ENCODE measurements around the gene ASXL1.
"Not testable (repeated sequence)": the region's sequence is repeated elsewhere in the genome, so short reads cannot be mapped to it uniquely, and the experiment has no call there.

ASXL1 gene

DNA sequence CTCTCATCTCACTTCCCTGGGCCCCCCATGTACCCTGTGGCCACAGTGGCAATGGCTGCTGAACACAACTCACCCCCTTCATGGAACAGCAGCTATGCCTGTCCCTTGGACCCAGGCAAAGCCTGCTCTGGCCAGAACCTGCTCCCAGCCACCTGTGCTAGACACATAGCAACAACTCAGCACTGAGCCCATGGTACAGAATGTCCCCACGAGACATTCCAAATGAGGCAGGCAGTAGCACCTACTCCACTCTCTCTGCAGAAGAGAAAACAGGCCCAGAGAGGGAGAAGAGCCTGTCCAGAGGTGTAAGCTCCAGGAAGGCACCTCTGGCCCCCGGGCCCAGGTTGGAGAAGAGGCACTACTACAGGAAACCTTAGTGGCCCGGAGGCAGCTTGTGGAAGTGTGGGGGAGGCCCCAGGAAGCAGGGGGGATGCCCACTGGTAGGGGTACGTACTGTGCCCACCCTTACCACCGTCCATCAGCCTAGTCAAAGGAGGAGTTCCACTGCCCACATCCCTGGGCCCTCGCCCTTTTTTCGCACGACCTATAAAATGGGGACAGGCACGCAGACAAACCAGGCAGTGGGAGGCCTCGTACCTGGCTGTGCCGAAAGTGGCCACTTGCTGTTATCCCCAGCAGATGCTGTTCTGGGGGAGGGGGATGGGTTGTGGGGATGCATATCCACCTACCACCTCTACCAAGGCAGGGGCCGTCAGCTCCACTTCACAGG is 97.2 kb downstream of the ASXL1 start:
- no peak for DNase-seq

DNA sequence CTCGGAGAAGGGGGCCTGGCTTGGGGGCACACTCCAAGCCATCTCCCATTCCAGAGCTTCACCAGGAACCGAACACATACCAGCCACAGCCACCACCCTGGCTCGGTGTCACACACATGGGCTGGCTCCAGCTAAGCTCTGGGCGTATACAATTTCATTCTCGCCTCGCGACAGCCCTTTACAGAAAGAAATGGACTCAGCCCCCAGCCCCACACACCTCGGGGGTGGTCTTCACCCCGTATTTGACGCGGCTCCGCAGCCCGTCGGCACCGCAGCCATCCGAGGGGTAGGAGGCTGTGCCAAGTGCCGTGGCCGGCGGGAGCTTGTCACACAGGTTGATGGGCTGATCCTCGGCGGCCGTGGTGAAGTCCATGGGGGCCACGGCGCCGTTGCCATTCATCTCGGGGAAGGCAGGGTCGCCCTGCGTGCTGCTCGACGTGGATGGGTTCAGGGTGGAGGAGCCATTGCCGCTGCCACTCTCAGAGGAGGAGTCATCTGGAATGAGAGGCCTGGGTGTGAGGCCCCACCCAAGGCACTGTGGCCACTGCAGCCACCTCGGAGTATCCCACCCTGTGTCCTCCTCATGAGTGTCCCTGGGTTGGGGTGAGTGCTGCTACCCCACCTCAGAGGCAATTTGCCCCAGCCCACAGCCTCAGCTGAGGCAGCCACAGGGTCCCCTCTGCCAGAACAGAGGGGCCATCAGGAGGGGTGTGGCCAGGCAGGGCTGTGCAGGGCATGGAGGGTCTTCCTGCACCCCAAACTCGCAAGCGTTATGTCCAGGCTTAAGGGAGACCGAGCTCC is 98.0 kb downstream of the ASXL1 start:
- no peak for DNase-seq

DNA sequence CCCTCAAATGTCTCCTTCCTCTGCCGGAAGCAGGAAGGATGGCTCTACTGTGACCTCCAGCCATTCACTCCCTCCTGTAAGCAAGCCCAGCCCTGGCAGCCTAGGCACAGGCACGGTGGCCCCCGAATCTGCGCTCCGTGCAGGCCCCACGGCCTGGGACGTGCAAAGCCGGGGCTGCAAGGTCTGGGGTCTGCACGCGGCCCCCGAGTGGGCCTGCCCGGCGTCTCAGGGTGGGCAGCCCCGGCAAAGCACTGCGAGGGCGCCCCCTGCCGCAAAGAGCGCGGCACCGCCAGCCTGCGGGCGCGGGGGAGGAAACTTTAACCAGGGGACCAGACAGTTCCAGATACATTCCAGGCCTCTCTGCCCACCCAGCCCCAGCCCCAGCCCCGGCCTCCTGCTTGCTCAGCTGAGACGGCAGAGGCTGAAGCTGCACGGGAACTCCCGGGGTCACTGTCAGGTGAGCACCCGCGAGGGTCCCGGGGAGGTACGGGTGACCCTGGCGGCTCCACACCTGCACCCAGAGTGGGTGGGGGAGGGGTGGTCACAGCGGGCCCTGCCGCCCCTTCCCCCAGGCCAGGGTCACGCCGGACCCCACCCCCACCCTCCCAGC is 98.8 kb downstream of the ASXL1 start:
- no peak for DNase-seq

DNA sequence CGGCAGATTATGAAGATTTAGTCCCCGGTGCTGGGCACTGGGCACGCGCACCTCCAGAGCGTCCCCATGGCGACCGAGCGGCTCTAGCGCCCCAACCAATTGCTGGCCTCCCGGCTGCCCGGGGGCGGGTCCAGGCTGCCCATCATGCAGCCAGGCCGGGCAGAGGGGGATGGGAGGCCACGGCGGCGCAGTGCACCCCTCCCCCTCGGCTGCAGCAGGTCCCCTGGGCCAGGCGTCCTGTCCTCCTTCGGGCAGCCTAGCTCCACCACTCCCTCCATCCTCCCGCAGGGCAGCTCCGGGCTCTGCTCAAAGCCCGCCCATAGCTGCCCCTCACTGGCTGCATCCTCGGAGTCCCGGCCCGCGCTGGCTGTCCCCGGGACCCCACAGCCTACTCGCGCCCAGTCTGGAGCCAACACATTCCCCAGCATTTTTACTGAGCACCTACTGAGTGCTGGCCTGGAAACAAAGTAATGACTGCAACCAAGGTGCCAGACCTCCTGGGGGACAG is 99.4 kb downstream of the ASXL1 start:
- DNase-seq: no peak

DNA sequence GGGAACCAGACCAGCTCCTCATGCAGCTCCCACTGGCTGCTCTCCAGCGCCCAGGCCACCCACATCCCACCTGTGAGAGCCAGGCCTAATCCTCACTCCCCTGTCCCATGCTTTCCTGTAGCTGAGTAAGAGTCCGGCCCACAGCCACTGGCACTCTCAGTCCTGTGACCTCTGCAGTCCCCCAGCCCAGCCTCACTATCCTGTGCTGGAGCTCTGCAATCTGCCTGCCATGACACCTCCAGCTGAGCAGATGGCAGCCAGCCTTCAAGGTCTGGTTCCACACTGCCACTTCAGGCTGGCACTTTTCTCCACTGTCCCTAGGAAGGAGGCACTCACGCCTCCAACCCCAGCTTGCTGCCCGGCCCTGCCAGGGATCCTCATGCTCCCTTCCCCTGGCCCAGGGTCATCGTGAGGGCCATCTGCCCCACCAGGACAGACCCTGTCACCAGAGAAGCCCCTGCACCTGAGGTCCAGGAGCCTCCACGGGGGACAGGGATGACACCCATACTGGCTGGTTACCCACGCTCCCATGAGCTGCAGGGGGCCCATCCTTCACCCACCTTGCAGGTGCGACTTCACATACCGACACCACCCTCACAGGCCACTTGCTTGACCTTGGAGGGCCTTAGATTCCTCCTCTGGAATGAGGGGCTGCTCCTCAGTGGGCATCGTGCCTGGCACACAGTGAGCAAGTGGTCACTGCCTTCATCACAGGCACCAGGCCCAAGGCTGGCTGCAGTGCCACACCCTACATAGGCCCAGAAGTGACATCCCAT is 100.1 kb downstream of the ASXL1 start:
- DNase-seq: no peak

DNA sequence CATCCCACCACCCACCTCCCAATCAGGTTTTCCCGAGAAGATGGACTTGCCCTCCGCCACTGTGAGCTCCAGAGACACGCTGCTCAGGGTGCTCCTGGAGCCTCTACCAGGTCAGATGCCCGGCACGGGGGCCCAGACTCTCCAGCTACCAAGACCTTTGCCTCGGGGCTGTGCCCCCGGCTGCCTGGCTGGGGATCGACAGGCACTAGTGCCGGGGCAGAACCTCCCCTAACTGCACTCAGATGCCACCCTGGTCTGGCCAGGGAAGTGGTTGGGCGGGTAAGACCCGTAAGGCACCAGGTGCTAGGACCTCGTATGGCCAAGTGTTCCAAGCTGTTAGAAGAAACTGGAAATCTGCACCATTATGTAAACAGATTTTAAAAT is 100.7 kb downstream of the ASXL1 start:
- DNase-seq: no peak

DNA sequence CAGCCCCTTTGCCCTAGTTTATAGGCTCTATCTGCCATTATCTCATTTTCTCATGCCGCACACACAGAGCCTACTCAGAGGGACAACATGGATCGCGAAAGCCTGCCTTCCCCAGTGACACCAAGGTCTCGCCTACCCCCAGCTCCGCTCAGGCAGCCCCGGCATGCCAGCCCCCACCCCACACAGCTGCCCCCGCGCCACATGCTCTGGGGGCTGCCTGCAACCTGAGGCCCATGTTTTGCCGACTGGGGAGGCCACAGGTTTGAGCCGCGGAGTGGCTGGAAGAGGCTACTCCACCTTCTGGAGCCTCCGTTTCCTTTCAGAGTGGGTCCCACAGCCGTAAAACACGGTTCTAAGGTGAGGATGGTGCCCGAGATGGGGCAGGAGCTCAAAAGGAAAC is 102.1 kb downstream of the ASXL1 start:
- DNase-seq: no peak

DNA sequence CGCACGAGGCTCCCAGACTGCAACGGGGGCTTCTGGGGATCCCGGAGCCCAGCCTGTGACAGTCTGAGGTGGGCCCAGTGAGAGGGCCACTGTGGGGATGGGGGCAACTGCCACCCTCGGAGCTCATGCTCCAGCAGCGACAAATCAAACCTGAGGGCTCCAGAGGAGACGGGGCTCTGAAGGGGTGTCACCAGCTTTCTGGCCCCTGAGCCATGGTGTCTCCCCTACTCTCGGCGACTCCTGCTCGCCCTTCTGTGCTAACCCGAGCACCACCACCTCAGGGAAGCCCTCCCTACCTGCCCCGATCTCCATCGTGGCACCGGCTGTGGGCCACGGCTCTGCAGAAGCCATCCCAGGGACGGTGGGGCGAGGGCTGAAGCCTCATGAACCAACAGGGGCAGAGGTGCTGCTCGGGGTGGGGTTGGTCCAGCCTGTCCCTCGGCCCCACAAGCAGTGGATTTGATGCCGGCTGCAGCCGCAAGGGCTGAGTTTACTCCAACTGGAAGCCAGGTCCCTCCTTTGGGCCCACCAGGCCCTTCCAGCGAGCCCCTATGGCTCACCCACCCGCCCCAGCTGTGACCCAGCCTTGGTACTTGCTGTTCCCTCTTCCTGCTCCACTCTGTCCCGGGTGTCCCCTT is 102.7 kb downstream of the ASXL1 start:
- no peak for DNase-seq

DNA sequence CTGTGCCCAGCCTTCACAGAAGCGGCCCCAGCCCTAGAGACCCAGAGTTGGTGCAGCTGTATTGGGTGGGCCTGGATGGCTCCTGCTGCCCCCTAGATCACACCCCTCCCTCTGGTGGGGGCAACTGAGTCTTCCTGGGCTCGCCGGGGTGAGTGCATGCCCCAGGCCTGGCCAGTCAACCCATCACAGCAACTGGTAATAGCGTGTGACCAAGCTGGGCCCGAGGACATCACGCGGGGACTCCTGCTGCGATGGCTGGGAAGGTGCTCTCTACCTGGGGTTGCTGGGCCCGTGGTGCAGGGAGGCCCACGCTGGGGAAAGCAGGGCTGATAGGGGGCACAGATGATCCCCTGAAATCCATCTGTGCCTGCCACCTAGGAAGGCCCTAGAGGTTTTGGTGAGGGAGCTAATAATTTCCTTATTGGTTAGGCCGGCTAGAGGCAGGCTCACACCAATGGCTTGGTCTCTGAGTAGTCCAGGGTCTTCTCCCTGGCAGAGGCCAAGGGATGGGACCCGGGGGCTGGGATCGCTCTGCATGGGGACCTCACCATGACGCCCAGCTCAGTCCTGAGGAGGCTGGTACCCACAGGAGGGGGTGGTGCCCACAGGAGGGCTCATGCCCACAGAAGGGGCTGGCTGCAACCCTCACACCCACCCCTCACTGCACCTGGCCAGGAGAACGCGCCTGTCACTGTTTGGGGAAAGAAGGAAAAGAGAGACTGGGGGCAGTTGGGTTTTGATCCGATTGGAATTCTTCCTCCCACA is 103.9 kb downstream of the ASXL1 start:
- DNase-seq: no peak

DNA sequence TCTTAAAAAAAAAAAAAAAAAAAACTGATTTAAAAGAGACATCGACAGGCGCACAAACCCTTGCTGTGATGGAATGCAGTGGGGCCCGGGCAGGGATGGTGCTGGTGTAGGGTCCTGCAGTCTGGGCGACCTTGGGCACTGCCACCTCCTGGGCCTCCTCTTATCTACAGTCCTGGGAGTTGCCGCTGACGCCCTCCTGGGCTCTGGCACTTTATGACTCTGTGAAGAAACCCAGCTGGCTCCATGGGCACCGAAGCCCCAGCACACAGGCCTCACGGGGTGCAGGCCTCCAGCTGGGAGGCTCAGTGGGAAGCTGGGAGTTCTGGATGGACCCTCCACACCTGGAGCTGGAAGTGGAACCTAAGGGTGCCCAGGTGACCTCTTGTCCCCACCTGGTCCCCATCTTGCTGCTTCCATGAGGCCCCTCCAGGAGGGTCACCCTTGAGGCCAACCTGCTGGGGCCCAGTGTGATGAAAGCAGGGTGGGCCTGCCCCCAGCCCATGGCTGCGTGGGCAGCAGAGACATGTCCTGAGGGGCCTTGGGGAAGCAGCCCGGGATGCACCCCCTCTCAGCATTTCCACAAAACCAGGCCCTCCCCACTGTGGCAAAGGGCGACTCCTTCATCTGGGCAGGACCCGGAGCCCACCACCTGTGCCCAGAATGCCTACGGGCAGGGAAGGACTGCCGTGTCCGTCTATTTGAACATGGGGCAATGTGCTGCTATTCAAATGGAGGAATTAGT is 104.9 kb downstream of the ASXL1 start:
- DNase-seq: no peak

DNA sequence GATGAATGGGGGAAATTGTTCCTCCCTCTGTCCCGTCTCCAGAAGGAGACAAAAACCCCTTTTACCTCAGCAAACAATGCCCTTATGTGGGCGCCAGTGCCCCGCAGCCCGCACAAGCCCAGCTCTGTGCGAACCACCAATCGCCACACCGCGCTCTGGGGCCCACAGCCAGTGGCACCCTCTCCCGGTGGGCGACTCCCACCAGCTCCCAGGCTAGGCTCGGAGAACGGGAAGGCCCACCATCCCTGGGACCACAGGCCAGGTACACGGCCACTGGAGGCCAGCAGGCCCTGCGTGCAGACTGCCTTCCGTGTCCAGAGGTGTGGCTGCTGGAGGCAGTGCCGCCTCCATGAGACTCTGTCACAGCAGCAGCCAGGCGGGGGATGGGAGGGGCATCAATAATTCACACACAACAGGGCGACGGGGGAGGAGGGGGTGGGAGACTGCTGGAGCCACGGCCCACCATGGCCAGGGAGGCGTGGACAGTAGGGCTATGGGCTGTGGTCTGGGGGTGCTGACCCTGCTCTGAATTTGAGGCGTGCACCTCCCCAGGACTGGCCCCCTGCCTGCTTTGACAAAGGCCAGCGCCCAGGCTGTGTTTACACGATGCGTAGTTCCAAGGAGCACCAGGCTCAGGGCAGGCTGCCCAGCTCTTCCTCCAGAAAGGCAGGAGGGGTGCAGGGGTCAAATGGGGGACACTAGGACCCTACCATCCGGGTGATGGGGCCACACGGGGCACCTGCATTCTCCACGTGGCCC is 105.7 kb downstream of the ASXL1 start:
- no peak for DNase-seq

DNA sequence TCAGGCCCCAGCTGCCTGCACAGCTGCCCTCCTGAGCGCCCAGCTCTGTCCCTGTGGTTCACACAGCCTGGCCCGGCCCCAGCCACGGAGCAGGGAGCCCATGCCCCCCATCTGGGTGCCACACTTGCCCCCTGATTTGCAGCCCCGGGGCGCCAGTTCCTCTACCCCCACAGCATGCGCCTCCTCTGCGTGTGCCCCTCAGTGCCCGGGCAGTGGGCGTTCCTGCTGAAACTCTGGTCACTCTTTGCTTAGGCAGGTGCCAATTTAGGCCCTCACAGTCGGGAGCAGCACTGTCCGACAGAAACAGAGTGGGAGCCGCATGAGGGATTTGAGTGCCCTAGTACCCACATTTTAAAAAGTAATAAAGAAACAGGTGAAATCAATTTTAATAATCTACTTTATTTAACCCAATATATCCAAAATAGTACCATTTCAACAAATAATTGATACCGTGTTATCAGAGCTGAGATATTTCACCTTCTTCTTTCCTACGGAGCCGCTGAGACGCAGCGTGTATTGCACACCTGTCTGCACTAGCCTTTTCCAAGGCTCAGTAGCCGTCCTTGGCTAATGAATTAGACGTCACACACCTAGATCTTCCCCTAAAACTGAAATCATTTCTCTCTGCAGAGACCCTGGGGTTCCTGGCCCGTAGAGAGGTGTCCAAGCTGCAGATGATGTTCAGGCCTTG is 106.4 kb downstream of the ASXL1 start:
- DNase-seq: no peak

DNA sequence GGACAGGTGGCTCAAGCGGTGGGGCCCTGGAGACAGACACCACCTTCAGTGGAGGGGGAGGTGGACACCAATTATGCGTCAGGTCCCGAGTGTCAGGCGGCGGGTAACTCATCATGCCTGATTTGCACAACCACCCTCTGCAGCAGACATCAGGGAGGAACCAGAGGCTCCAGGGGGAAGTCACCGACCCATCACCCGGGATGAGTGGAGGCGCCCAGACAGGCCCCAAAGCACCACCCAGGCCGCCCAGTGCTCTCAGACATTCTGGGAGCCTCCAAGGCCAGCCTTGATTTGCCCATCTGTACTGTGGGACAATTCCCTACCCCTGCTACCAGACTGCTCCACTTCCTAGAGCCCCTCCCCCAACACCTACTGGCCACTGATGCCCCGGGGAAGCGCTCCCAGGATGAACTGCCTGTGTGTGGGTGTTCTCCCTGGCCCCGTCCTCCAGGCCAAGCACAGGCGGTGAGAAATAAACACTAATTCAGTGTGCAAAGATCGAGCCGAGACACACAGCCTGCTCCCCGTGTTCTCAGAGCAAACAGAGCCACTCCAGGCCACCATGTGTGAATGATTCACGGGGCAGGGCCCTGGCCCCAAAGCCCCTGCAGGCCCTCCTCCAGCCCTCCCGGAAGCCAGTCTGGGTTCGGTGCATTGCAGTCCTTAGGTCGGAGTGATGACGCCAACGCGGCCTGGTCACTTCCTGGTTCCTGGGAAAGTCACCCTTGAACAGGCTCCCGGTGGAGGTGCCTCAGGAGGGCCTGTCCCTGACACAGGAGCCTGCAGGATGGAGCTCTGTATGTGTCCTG is 107.2 kb downstream of the ASXL1 start:
- no peak for DNase-seq

DNA sequence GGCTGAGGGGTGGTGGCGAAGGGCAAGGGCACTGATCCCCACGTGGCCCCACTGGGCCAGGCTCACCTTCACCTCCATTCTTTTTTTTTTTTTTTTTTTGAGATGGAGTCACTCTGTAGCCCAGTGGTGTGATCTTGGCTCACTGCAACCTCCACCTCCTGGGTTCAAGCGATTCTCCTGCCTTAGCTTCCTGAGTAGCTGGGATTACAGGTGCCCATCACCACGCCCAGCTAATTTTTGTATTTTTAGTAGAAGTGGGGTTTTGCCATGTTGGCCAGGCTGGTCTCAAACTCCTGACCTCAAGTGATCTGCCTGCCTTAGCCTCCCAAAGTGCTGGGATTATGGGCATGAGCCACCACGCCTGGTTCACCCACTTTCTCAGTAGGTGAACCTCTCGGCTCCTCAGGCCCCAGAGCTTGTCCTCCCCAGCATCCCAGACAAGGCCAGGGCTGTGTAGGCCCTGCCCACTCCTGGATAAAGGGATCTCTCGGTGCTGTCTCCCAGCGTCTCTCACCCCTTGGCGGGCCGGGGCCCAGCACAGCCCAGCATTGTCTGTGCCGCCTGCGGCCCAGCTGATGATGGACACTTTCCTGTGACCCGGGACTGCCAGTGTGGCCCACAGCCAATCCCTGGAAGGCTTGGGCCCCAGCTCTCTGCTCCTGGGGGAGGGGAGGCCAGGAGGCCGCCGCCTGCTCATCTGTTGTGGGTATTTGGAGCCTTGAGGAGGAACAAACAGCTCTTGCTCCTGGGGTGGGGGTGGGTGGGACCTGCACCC is 108.0 kb downstream of the ASXL1 start:
- DNase-seq: not testable (repeated sequence)

DNA sequence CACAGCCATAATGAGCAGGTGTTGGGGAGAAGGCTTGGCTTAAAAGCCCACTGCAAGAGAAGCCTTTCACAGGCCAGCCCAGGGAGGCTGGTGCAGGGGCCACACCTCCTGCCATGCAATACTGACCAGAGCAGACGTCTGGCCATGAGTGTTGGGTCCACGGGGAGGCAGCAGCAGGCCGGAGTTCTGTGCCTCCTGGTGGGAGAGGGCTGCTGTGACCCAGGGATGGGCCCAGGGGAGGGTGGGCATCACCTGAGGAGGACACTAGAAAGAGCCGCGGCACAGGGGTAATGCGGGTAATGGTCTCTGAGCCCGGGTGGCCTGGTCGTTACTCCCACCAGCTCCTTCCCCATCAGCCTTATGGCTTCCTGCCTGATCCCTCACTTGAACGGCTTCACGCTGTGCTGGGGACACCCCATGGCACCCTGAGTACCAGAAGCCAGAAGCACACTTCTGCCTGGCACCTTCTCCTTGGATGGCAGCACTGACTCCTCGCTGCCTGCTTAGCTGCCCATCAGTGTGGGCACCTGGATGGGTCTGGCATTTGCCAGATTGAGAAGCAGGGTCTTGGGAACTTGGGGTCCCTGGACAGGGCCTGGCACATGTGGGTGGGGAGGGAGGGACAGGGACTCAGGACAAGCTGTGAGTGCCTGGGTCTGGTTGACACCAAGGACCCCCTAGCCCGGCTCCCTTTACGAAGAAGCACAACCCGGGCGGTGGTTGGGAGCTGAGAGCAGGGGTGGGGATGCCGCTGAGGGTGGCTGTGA is 108.8 kb downstream of the ASXL1 start:
- no peak for DNase-seq

DNA sequence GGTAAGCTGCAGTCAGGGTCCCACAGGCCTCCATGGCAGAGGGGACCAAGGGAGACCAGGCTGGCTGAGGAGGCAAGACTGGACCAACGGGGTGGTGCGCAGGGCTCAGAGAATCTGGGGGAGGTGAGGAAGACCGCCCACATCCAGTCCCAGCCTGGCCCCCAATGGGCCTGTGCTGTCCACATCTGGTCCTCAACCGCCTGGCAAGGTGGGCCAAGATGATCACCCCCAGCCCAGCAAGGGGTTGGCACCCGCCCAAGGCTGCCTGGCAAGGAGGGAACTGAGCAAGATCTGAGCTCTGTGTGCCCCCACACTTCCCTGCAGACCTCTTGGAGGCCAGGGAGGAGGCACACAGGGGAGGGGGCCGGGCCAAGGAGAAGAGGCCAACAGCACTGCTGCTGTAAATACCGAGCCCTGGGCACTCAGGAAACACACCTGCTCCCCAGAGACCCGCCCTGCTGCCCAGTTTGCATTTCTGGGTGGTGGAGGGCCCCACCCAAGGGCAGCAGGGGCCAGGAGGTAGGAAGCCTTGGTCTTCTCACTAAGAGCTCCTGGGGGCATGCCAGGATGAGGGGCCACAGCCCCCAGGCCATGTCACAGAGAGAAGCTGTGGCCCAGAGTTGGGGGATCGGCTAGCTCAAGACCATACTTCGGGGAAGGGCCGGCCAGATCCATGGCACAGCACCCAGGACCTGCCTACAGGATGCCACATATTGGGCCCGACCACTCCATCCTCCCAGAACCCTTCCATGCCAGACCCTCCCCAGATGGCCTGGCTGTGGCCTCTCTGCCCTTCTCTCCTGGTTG is 109.6 kb downstream of the ASXL1 start:
- DNase-seq: no peak
